Left kidney (tissue), 2 donors: ENCODE data around the gene GPR83. TPM values are rescaled to one million over a fixed set of nuclear protein-coding genes. Genes with fewer than 3 reads are reported as not detected.
"Not testable (repeated sequence)": the region's sequence is repeated elsewhere in the genome, so short reads cannot be mapped to it uniquely, and the experiment has no call there.

ENCODE experiments used
- DNase-seq: peaks from one replicate; pipeline ENCODE4 v3.0.0-alpha.2; 2013
- polyA plus RNA-seq: library from polyadenylated mRNA; unstranded; fragments of 120-200 nt; gene quantifications from one replicate; pipeline ENCODE4 v1.2.1, GENCODE V29; 2013; ENCODE audit not compliant: insufficient read length

The GPR83 gene
- polyA plus RNA-seq, 1 donor: 0.75 TPM

DNA sequence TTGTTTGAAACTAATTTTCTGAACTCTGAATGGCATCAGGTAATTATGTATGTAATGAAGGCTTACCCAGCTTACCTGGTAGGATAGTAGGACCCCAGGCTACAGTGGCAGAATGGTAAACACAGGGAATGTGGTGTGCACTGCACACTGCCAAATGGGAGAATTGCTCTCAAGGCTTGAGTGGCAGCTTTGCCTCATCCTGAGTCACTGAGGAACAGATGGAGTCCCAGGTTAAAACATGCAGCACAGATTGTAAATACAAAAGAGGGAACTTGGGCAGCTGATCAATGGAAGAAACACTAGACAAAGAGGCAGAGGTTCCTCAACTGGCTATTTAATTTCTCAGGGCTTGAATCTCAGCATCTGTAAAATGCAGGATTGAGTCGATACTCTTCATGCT is 24.4 kb downstream of the GPR83 start:
- DNase-seq: no peak

DNA sequence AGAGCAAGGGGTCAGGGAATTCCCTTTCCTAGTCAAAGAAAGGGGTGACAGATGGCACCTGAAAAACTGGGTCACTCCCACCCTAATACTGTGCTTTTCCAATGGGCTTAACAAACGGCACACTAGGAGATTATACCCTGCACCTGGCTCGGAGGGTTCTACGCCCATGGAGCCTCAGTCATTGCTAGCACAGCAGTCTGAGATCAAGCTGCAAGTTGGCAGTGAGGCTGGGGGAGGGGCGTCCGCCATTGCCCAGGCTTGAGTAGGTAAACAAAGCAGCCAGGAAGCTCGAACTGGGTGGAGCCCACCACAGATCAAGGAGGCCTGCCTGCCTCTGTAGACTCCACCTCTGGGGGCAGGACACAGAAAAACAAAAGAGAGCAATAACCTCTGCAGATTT is 30.6 kb downstream of the GPR83 start:
- not testable (repeated sequence) for DNase-seq

DNA sequence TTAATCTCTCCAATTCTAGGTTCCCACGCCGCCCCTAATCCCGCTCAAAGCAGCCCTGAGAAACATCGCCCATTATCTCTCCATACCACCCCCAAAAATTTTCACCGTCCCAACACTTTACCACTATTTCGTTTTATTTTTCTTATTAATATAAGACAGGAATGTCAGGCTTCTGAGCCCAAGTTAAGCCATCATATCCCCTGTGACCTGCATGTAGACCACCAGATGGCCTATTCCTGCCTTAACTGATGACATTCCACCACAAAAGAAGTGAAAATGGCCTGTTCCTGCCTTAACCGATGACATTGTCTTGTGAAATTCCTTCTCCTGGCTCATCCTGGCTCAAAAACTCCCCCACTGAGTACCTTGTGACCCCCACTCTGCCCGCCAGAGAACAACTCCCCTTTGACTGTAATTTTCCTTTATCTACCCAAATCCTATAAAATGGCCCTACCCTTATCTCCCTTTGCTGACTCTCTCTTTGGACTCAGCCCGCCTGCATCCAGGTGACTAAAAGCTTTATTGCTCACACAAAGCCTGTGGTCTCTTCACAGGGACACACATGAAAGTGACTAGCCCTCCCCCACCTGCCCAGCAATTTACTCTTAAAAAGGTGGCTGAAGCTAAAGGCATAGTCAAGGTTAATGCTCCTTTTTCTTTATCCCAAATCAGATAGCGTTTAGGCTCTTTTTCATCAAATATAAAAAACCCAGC is 50.2 kb downstream of the GPR83 start:
- not testable (repeated sequence) for DNase-seq

DNA sequence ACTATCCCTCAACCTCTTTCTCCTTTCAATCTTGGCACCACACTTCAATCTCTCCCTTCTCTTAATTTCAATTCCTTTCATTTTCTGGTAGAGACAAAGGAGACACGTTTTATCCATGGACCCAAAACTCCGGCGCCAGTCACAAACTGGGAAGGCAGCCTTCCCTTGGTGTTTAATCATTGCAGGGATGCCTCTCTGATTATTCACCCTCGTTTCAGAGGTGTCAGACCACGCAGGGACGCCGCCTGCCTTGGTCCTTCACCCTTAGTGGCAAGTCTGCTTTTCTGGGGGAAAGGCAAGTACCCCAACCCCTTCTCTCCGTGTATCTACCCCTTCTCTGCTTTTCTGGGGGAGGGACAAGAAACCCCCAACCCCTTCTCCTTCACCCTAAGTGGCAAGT is 54.9 kb downstream of the GPR83 start:
- DNase-seq: not testable (repeated sequence)

DNA sequence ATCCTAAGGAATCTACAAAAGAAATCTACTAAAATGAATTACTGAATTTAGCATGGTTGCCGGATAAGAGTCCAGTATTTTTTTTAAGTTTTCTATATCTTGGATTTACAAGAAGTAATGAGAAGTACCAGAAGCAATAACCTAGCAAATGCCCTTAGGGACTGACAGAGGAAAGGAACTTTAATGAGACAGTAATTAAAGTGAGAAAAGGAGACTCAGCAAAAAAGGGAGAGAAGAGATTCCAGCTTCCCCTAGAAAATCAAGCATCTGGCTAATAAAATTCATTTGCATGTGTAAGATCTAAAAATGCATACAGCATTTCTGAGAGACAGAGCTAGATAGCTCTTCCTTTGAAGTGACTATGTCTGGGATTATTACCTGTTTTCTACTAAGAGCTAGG is 57.7 kb downstream of the GPR83 start:
- DNase-seq: no peak

DNA sequence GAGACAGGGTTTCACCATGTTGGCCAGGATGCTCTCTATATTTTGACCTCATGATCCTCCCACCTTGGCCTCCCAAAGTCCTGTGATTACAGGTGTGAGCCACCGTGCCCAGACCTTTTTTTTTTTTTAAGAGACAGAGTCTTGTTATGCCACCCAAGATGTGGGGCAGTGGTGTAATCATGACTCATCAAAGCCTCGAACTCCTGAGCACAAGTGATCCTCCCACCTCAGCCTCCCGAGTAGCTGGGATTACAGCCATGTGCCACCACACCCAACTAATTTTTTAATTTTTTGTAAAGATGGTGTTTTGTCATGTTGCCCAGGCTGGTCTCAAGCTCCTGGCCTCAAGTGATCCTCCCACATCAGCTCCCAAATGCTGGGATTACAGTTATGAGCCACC is 59.0 kb downstream of the GPR83 start:
- no peak for DNase-seq

DNA sequence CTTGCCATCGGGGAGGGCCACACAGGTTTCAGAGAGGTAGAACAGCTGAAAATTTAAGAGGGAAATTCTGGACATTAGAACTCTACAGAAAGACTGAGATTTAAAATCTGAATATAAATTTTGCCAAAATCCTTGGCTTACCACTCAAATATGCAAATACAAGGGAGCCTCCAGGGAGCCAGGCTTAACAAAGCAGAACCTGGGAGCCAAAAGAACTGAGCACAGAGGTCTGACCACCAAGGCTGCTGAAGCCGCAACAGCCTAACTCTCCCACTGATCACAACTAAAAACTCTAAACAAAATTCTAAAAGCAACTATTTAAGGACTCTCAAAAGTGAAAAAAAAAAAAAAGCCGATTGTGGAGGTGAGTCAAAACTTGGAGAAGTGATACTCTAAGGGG is 62.6 kb downstream of the GPR83 start:
- DNase-seq: no peak

DNA sequence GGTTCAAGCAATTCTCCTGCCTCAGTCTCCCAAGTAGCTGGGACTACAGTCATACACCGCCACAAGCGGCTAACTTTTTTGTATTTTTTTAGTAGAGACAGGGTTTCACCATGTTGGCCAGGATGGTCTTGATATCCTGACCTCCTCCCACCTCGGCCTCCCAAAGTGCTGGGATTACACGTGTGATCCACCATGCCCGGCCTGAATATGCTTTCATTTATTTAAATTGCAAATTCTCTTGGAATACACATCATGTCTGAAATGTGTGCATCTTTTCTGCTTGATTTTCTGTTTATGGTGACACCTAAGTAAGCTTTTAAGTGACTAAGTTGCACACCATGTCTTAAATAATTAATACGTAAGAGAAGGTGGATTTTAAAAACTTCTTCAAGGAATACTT is 65.2 kb downstream of the GPR83 start:
- no peak for DNase-seq

DNA sequence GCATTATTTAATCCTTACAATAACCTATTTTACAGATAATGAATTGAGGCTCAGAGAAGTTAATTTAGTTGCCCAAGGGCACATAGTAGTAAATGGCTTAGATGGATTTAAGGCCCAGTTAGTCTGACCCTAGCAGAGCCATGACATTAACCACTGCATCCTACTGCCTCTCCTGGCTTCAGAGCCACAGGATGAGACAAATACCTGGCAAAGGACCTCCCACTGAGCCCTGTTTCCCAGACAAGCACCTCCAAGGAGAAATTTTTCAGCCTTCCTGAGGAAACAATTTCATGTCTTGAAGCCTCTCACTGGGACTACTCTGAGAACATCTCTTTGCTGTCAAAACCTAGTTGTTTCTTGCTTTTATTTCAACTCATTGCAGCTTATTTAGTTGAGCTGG is 68.4 kb downstream of the GPR83 start:
- DNase-seq: no peak

DNA sequence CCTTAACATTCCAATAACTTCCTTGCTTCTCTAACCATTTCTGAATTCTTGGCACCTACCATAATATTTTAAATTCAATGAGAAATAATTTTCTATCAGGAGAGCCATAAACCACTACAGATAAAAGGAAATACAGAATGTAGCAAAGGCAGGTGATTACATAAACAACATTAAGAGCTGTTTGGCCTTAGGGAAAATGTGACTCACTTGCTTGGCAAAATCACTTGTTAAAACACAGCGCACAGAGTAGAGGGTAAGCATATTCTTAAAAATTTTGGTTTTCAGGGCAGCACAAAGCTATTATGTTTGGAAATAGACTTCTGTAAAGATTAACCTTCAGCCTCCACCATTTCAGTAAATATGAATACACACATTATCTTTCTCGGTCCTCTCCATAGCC is 70.4 kb downstream of the GPR83 start:
- DNase-seq: no peak

DNA sequence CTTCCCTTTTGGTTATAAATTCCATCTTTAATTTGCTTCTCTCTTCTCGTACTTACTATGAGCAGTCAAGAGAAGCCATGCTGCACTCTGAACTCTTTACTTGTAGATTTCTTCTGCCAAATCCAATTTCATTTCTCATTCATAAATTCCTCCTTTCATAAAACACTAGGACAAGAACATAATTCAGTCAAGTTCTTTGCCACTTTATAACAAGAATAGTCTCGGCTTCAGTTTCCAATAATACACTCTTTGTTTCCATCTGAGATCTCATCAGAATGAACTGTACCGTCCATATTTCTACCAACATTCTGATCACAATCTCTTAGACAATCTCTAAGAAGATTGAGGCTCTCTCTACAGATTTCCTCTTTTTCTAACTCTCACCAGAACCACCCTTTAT is 71.7 kb downstream of the GPR83 start:
- no peak for DNase-seq

DNA sequence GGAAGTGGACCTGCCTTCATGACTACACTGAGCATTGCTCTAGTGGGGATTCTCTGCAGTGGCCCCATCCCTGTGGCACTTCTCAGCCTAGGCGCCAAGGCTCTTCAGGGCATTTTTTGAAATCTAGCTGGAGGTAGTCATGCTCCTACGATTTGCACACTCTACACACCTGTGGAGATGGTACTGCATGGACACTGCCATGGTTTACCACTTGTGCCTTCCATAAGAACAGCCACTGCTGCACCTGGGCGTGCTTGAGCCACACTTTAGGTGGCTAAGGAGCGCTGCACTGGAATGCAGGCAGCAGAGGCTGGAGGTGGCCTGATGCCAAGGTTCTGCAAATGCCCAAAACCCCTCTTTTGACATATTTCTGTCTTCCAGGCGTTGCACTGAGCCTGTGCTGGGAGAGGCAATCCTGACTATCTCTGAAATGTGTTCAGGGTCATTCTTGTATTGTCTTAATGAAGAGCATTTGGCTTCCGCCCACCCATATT is 72.6 kb downstream of the GPR83 start:
- DNase-seq: no peak

Other genes starting within 250 kb of the GPR83 start
- gene IZUMO1R, start 96.8 kb downstream of the GPR83 start, polyA plus RNA-seq: 0.18 TPM
- 54.8 TPM for gene MRE11, start 92.4 kb upstream of the GPR83 start, polyA plus RNA-seq
- 25.5 TPM for gene ANKRD49, start 92.6 kb upstream of the GPR83 start, polyA plus RNA-seq
- 0.20 TPM for gene C11orf97, start 111.0 kb upstream of the GPR83 start, polyA plus RNA-seq
- 5.8 TPM for gene FUT4, start 142.5 kb upstream of the GPR83 start, polyA plus RNA-seq
- 4.7 TPM for gene PIWIL4, start 165.9 kb upstream of the GPR83 start, polyA plus RNA-seq